Eye (tissue), 1 donor: ENCODE measurements around the gene TYROBP.
"Not testable (repeated sequence)": the region's sequence is repeated elsewhere in the genome, so short reads cannot be mapped to it uniquely, and the experiment has no call there.

Source experiments
- DNase-seq: peaks from one replicate; pipeline ENCODE4 v3.0.0-alpha.2; 2015

Gene TYROBP

GRCh38 chr19:35898499-35898809, 9.6 kb downstream of the TYROBP start:
- DNase-seq = no peak

- no peak for DNase-seq
Measured at GRCh38 chr19:35897706-35898451, 10.2 kb downstream of the TYROBP start.

GRCh38 chr19:35896643-35897040, 11.5 kb downstream of the TYROBP start:
- DNase-seq = no peak

- DNase-seq = no peak
Measured at GRCh38 chr19:35895911-35896642, 12.0 kb downstream of the TYROBP start.

- no peak for DNase-seq
Measured at GRCh38 chr19:35894342-35894741, 13.8 kb downstream of the TYROBP start.

GRCh38 chr19:35891819-35892218, 16.3 kb downstream of the TYROBP start:
- DNase-seq = not testable (repeated sequence)

GRCh38 chr19:35890113-35890650, 17.9 kb downstream of the TYROBP start:
- no peak for DNase-seq

GRCh38 chr19:35889370-35890112, 18.6 kb downstream of the TYROBP start:
- DNase-seq = no peak

- no peak for DNase-seq
Measured at GRCh38 chr19:35888398-35888797, 19.7 kb downstream of the TYROBP start.

GRCh38 chr19:35887197-35887596, 20.9 kb downstream of the TYROBP start:
- no peak for DNase-seq

- DNase-seq = no peak
Measured at GRCh38 chr19:35885904-35886303, 22.2 kb downstream of the TYROBP start.

- DNase-seq = no peak
Measured at GRCh38 chr19:35885225-35885738, 22.8 kb downstream of the TYROBP start.

GRCh38 chr19:35883882-35884281, 24.2 kb downstream of the TYROBP start:
- no peak for DNase-seq

GRCh38 chr19:35882114-35882832, 25.8 kb downstream of the TYROBP start:
- DNase-seq = peak; percentile 88

- peak; percentile 93 for DNase-seq
Measured at GRCh38 chr19:35879770-35880317, 28.3 kb downstream of the TYROBP start.

GRCh38 chr19:35879068-35879467, 29.0 kb downstream of the TYROBP start:
- DNase-seq = no peak

GRCh38 chr19:35874392-35874930, 33.6 kb downstream of the TYROBP start:
- no peak for DNase-seq

GRCh38 chr19:35872180-35872579, 35.9 kb downstream of the TYROBP start:
- DNase-seq = no peak

- DNase-seq = no peak
Measured at GRCh38 chr19:35871611-35872010, 36.5 kb downstream of the TYROBP start.

- no peak for DNase-seq
Measured at GRCh38 chr19:35870798-35871197, 37.3 kb downstream of the TYROBP start.

GRCh38 chr19:35870124-35870736, 37.9 kb downstream of the TYROBP start:
- peak; percentile 45 for DNase-seq
